Measurements from ENCODE around the gene HLA-DQA1.
"Not testable (repeated sequence)": the region's sequence is repeated elsewhere in the genome, so short reads cannot be mapped to it uniquely, and the experiment has no call there.

Gene HLA-DQA1

GRCh38 chr6:32622545-32623401, 14.4 kb upstream of the HLA-DQA1 start:
- no peak overlapping the region for H3K27ac ChIP-seq (ENCODE audit: low read depth, low read length, severe bottlenecking)
- H3K4me3 ChIP-seq (ENCODE audit: extremely low read depth, insufficient read depth, low read length, poor library complexity, severe bottlenecking) = no peak overlapping the region
- H3K9me3 ChIP-seq (ENCODE audit: control insufficient read depth, low read length) = no peaks in the 10 kb centered on the region
- WGBS, 2 experiments (ENCODE audit: insufficient coverage in 2 of 2) = no CpG with 5 or more reads among the region's 1 CpG
- H3K4me1 ChIP-seq (ENCODE audit: control insufficient read depth, insufficient read depth, low read length, poor library complexity, severe bottlenecking) = no peaks in the 10 kb centered on the region
- H3K36me3 ChIP-seq (ENCODE audit: control insufficient read depth, insufficient read depth, low read length) = no peaks in the 10 kb centered on the region

- no peak overlapping the region for H3K27ac ChIP-seq (ENCODE audit: low read depth, low read length, severe bottlenecking)
- no peaks in the 10 kb centered on the region for H3K4me1 ChIP-seq (ENCODE audit: control insufficient read depth, insufficient read depth, low read length, poor library complexity, severe bottlenecking)
- no peaks in the 10 kb centered on the region for H3K9me3 ChIP-seq (ENCODE audit: control insufficient read depth, low read length)
- no peaks in the 10 kb centered on the region for H3K36me3 ChIP-seq (ENCODE audit: control insufficient read depth, insufficient read depth, low read length)
- H3K4me3 ChIP-seq (ENCODE audit: extremely low read depth, insufficient read depth, low read length, poor library complexity, severe bottlenecking) = no peak overlapping the region
These were observed 13.5 kb upstream of the HLA-DQA1 start for GRCh38 chr6:32623693-32624092.

GRCh38 chr6:32624565-32624964, 12.6 kb upstream of the HLA-DQA1 start:
- Histone ChIP-seq H3K36me3 (ENCODE audit: control insufficient read depth, insufficient read depth, low read length) (no peaks in the 10 kb centered on the region), H3K27ac (ENCODE audit: low read depth, low read length, severe bottlenecking) (no peak overlapping the region), H3K4me1 (ENCODE audit: control insufficient read depth, insufficient read depth, low read length, poor library complexity, severe bottlenecking) (no peaks in the 10 kb centered on the region), H3K4me3 (ENCODE audit: extremely low read depth, insufficient read depth, low read length, poor library complexity, severe bottlenecking) (no peak overlapping the region), H3K9me3 (ENCODE audit: control insufficient read depth, low read length) (no peaks in the 10 kb centered on the region)
- no CpG with 5 or more reads among the region's 3 CpGs for WGBS, 2 experiments (ENCODE audit: insufficient coverage in 2 of 2)

- H3K36me3 ChIP-seq (ENCODE audit: control insufficient read depth, insufficient read depth, low read length) = no peaks in the 10 kb centered on the region
- no peaks in the 10 kb centered on the region for H3K4me1 ChIP-seq (ENCODE audit: control insufficient read depth, insufficient read depth, low read length, poor library complexity, severe bottlenecking)
- WGBS, 2 experiments (ENCODE audit: insufficient coverage in 2 of 2) = 66 to 74% methylated on average over 4 to 5 of the region's 5 CpGs
- no peak overlapping the region for H3K4me3 ChIP-seq (ENCODE audit: extremely low read depth, insufficient read depth, low read length, poor library complexity, severe bottlenecking)
- no peak overlapping the region for H3K27ac ChIP-seq (ENCODE audit: low read depth, low read length, severe bottlenecking)
- no peaks in the 10 kb centered on the region for H3K9me3 ChIP-seq (ENCODE audit: control insufficient read depth, low read length)
These were observed 12.1 kb upstream of the HLA-DQA1 start for GRCh38 chr6:32625137-32625536.

DNA sequence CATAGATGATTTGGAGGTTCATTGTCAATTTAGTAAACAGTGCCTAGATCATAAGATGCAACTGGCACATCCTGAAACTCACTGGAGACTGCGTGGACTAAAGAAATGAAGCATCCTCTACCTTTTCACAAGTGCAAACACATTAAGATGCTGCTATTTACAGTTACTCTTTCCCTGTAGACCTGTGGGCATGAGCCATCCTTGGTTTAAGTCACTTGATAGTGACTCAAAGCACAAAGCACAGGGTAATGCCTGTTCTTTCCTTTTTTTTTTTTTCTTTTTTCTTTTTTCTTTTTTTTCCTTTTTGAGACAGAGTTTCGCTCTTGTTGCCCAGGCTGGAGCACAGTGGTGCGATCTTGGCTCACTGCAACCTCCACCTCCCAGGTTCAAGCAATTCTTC, 10.0 kb upstream of the HLA-DQA1 start:
- H3K27ac ChIP-seq (ENCODE audit: low read depth, low read length, severe bottlenecking) = no peak overlapping the region
- H3K36me3 ChIP-seq (ENCODE audit: control insufficient read depth, insufficient read depth, low read length) = no peaks in the 10 kb centered on the region
- WGBS, 2 experiments (ENCODE audit: insufficient coverage in 2 of 2) = 57 to 75% methylated on average over 1 to 2 of the region's 3 CpGs
- H3K9me3 ChIP-seq (ENCODE audit: control insufficient read depth, low read length) = no peaks in the 10 kb centered on the region
- no peak overlapping the region for H3K4me3 ChIP-seq (ENCODE audit: extremely low read depth, insufficient read depth, low read length, poor library complexity, severe bottlenecking)
- H3K4me1 ChIP-seq (ENCODE audit: control insufficient read depth, insufficient read depth, low read length, poor library complexity, severe bottlenecking) = no peaks in the 10 kb centered on the region

DNA sequence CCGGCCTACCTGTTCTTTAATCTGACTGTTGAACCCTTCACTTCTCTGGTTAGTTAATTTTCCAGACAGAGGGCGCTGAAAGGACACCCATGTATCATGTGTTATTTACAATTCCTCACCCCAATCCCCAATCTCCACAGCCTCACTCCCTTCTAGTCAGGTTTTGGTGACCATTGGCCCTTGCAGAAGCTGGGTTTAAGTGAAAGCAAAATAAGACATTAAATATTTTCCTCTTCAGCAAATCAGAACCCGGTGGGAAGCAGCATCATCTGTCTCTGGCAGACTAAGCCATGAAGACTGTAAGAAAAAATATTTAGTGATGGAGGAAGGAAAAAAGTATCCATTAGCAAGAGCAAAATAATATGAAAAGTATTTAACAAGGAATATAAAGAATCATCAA, 9.4 kb upstream of the HLA-DQA1 start:
- 89 to 90% methylated on average over 1 to 2 of the region's 3 CpGs for WGBS, 2 experiments (ENCODE audit: insufficient coverage in 2 of 2)
- Histone ChIP-seq H3K4me1 (ENCODE audit: control insufficient read depth, insufficient read depth, low read length, poor library complexity, severe bottlenecking) (no peaks in the 10 kb centered on the region), H3K27ac (ENCODE audit: low read depth, low read length, severe bottlenecking) (no peak overlapping the region), H3K9me3 (ENCODE audit: control insufficient read depth, low read length) (no peaks in the 10 kb centered on the region), H3K36me3 (ENCODE audit: control insufficient read depth, insufficient read depth, low read length) (no peaks in the 10 kb centered on the region), H3K4me3 (ENCODE audit: extremely low read depth, insufficient read depth, low read length, poor library complexity, severe bottlenecking) (no peak overlapping the region)

DNA sequence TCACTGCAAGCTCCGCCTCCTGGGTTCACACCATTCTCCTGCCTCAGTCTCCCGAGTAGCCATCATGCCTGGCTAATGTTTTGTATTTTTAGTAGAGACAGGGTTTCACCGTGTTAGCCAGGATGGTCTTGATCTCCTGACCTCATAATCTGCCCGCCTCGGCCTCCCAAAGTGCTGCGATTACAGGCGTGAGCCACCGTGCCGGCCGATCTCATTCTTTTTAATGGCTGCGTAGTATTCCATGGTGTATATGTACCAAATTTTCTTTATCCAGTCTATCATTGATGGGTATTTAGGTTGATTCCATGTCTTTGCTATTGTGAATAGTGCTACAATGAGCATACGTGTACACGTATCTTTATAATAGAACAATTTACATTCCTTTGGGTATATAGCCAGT, 7.4 kb upstream of the HLA-DQA1 start:
- not testable (repeated sequence) for H3K4me1 ChIP-seq (ENCODE audit: control insufficient read depth, insufficient read depth, low read length, poor library complexity, severe bottlenecking); H3K4me3 ChIP-seq (ENCODE audit: extremely low read depth, insufficient read depth, low read length, poor library complexity, severe bottlenecking); H3K9me3 ChIP-seq (ENCODE audit: control insufficient read depth, low read length); H3K36me3 ChIP-seq (ENCODE audit: control insufficient read depth, insufficient read depth, low read length); H3K27ac ChIP-seq (ENCODE audit: low read depth, low read length, severe bottlenecking)
- 76% methylated on average over 3 of the region's 13 CpGs; no CpG with 5 or more reads in 1 of the 2 experiments for WGBS, 2 experiments (ENCODE audit: insufficient coverage in 2 of 2)

DNA sequence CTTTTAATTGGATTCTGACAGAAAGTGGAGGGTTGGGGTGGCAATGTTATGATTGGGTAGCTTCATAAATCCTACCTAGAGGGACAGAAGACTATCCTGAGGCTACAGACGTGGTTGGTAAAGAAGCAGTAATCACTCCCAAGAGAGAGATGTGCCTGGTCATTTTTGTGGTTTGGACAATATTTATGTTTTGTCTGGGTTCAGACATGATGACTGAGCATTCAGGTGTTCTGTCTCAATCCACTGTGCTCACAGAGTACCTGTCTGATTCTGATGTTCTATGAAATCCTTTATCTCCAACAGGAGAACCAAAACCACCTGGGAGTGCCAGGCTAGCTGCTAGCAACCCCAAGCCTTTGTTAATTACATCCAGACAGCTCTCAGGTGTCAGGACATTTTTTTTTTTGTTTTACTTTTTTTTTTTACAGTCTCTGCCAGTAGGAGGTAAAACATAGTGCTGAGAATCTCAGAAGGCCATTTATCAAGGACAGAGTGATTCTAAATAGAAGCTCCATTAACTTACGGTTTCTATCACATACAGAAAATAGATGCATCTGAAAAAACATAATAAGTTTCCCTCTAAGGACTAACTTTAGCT, 1.6 kb upstream of the HLA-DQA1 start:
- 71 to 92% methylated on average over 1 of the region's 2 CpGs for WGBS, 2 experiments (ENCODE audit: insufficient coverage in 2 of 2)
- H3K27ac ChIP-seq (ENCODE audit: low read depth, low read length, severe bottlenecking) = no peak overlapping the region

DNA sequence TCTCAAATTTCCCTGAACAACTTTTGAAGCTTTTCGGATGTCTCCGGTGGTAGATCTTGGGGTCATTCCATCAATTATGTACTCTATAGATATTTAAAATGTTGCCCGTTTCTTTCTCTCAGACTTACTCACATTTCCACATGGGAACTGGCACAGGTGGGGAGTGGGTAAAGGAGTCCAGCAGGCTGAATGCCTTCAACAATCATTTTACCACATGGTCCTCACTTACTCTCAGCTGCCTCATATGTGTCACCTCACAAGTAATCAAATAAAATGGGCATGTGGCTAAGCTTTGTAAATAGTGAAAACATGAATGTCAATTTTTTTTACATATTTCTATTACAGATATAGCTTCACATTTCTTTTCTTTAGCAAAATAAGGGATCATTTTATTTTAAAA, 677 bp downstream of the HLA-DQA1 start:
- Histone ChIP-seq H3K4me1 (ENCODE audit: control insufficient read depth, insufficient read depth, low read length, poor library complexity, severe bottlenecking) (no peaks in the 10 kb centered on the region), H3K9me3 (ENCODE audit: control insufficient read depth, low read length) (no peaks in the 10 kb centered on the region), H3K4me3 (ENCODE audit: extremely low read depth, insufficient read depth, low read length, poor library complexity, severe bottlenecking) (no peak overlapping the region), H3K27ac (ENCODE audit: low read depth, low read length, severe bottlenecking) (no peak overlapping the region), H3K36me3 (ENCODE audit: control insufficient read depth, insufficient read depth, low read length) (no peaks in the 10 kb centered on the region)
- no CpG with 5 or more reads among the region's 3 CpGs for WGBS, 2 experiments (ENCODE audit: insufficient coverage in 2 of 2)

More for the DNA sequence above, 1.6 kb upstream of the HLA-DQA1 start:
- Histone ChIP-seq H3K4me1 (ENCODE audit: control insufficient read depth, insufficient read depth, low read length, poor library complexity, severe bottlenecking) (no peaks in the 10 kb centered on the region), H3K36me3 (ENCODE audit: control insufficient read depth, insufficient read depth, low read length) (no peaks in the 10 kb centered on the region), H3K9me3 (ENCODE audit: control insufficient read depth, low read length) (no peaks in the 10 kb centered on the region), H3K4me3 (ENCODE audit: extremely low read depth, insufficient read depth, low read length, poor library complexity, severe bottlenecking) (no peak overlapping the region)

DNA sequence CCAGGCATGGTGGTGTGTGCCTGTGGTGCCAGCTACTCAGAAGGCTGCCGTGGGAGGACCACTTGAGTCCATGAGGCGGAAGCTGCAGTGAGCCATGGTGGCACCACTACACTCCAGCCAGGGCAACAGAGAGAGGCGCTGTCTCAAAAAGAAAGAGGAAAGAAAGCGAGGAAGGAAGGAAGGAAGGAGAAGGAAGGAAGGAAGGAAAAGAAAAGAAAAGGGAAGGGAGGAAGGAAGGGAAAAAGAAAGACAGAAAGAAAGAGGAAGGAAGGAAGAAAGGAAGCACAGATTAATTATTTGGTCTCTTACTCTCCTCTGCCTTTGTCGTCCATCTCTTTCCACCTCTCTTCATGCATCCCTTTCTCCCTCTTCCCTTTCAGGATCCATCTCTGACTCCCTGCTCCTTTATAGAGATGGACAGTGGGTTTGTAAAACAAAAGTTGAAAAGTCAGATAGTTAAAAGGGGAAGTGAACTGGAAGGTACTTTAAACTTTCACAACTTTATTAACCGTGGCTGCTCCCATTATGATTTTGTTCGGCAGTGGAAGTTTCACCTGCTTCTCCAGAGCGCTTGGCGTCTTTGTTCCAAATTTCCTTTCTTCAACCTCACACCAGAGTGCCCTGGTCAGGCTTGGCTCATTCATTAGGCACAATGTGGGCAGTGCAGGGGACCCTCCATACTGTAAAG, 1.5 kb downstream of the HLA-DQA1 start:
- no peaks in the 10 kb centered on the region for H3K9me3 ChIP-seq (ENCODE audit: control insufficient read depth, low read length)
- H3K4me3 ChIP-seq (ENCODE audit: extremely low read depth, insufficient read depth, low read length, poor library complexity, severe bottlenecking) = no peak overlapping the region
- H3K4me1 ChIP-seq (ENCODE audit: control insufficient read depth, insufficient read depth, low read length, poor library complexity, severe bottlenecking) = no peaks in the 10 kb centered on the region
- H3K27ac ChIP-seq (ENCODE audit: low read depth, low read length, severe bottlenecking) = no peak overlapping the region
- 85 to 86% methylated on average over 1 to 6 of the region's 9 CpGs for WGBS, 2 experiments (ENCODE audit: insufficient coverage in 2 of 2)
- no peaks in the 10 kb centered on the region for H3K36me3 ChIP-seq (ENCODE audit: control insufficient read depth, insufficient read depth, low read length)

Data from mesodermal cell (in vitro differentiated cells).